OCI-LY7 (cell line): ENCODE data around the gene ZC3H14.

Experiments
- CTCF ChIP-seq: fragments of 200-600 bp; sonication (generic); conservative IDR thresholded peaks from 2 replicates; pipeline ENCODE4 v1.5.1; 2014; ENCODE audit warnings: mild to moderate bottlenecking, antibody characterized with exemption, low read length, moderate library complexity, mixed read lengths
- EZH2phosphoT487 ChIP-seq: fragments of 200-600 bp; sonication (generic); IDR thresholded peaks from 2 replicates; pipeline ENCODE4 v1.6.1; 2018; ENCODE audit warnings: low read depth, borderline replicate concordance, mild to moderate bottlenecking, mixed run types, antibody characterized with exemption, low read length, moderate library complexity, mixed read lengths

- TF ChIP-seq CTCF: no peak
- no peak for TF ChIP-seq EZH2phosphoT487
Measured at GRCh38 chr14:88660056-88660455, 97.2 kb downstream of the ZC3H14 start.
